ENCODE measurements around the gene KCNJ14. TPM values are rescaled to one million over a fixed set of nuclear protein-coding genes. Genes with fewer than 3 reads are reported as not detected.

The KCNJ14 gene
- total RNA-seq, 2 experiments from 2014 or later = 1.2 TPM

GRCh38 chr19:48475369-48476068 lies 20.1 kb downstream of the KCNJ14 start:
- peaks cover 3% of the 10 kb centered on the region for H3K4me1 Mint-ChIP-seq (ENCODE audit: low read depth)
- CTCF ChIA-PET = interaction anchor here (0.6 to 1.8 kb wide), 2 partner anchors 14 to 161 kb away, joined by 3 to 11 read pairs; no protein-coding TSS in a partner anchor
- no peaks in the 10 kb centered on the region for H3K9me3 Mint-ChIP-seq
- no peak overlapping the region for H3K4me3 Mint-ChIP-seq
- intact Hi-C loops (cut with micrococcal nuclease) = no loop called here
- POLR2A ChIA-PET = no interaction called here
- DNase-seq = no peak
- H3K36me3 Mint-ChIP-seq = peaks cover 17% of the 10 kb centered on the region
- H3K27me3 Mint-ChIP-seq = no peaks in the 10 kb centered on the region
- H3K27ac Mint-ChIP-seq = peak overlapping the region; percentile 46

GRCh38 chr19:48476176-48476575 lies 20.8 kb downstream of the KCNJ14 start:
- POLR2A ChIA-PET = no interaction called here
- DNase-seq = no peak
- Mint-ChIP-seq H3K27me3 (no peaks in the 10 kb centered on the region), H3K9me3 (no peaks in the 10 kb centered on the region), H3K27ac (peak overlapping the region; percentile 46), H3K4me1 (ENCODE audit: low read depth) (peaks cover 7% of the 10 kb centered on the region), H3K36me3 (peaks cover 17% of the 10 kb centered on the region), H3K4me3 (no peak overlapping the region)
- intact Hi-C loops (cut with micrococcal nuclease) = no loop called here
- CTCF ChIA-PET = interaction anchor here (0.6 to 1.8 kb wide), 2 partner anchors 14 to 162 kb away, joined by 3 to 11 read pairs; no protein-coding TSS in a partner anchor

- Mint-ChIP-seq H3K36me3 (peaks cover 9% of the 10 kb centered on the region), H3K27me3 (no peaks in the 10 kb centered on the region), H3K27ac (no peak overlapping the region), H3K4me1 (ENCODE audit: low read depth) (peaks cover 14% of the 10 kb centered on the region), H3K9me3 (no peaks in the 10 kb centered on the region), H3K4me3 (no peak overlapping the region)
- ChIA-PET CTCF (no interaction called here), POLR2A (no interaction called here)
- intact Hi-C loops (cut with micrococcal nuclease) = no loop called here
- DNase-seq = no peak
Observed at GRCh38 chr19:48477067-48477685, 21.8 kb downstream of the KCNJ14 start.

GRCh38 chr19:48477698-48478338 lies 22.4 kb downstream of the KCNJ14 start:
- ChIA-PET POLR2A (no interaction called here), CTCF (no interaction called here)
- no peak overlapping the region for H3K4me3 Mint-ChIP-seq
- intact Hi-C loops (cut with micrococcal nuclease) = no loop called here
- H3K4me1 Mint-ChIP-seq (ENCODE audit: low read depth) = peaks cover 14% of the 10 kb centered on the region
- no peaks in the 10 kb centered on the region for H3K9me3 Mint-ChIP-seq
- H3K27me3 Mint-ChIP-seq = no peaks in the 10 kb centered on the region
- DNase-seq = no peak
- no peak overlapping the region for H3K27ac Mint-ChIP-seq
- H3K36me3 Mint-ChIP-seq = peaks cover 9% of the 10 kb centered on the region

DNA sequence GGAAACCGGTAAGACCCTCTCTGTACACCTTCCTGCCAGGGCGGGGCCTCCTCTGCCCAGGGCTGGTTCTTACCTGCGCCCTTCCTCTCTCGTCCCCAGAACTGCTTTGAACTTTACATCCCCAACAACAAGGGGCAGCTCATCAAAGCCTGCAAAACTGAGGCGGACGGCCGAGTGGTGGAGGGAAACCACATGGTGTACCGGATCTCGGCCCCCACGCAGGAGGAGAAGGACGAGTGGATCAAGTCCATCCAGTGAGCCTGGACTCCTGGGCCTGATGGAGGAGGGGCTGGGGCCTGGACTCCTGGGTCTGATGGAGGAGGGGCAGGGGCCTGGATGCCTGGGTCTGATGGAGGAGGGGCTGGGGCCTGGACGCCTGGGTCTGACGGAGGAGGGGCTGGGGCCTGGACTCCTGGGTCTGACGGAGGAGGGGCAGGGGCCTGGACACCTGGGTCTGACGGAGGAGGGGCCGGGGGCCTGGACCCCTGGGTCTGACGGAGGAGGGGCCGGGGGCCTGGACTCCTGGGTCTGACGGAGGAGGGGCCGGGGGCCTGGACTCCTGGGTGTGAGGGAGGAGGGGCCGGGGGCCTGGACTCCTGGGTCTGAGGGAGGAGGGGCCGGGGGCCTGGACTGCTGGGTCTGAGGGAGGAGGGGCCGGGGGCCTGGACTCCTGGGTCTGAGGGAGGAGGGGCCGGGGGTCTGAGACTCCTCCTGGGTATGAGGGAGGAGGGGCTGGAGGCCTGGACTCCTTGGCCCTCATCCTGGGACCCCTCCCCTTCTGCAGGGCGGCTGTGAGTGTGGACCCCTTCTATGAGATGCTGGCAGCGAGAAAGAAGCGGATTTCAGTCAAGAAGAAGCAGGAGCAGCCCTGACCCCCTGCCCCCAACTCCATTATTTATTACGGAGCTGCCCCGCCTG lies 23.2 kb downstream of the KCNJ14 start:
- Mint-ChIP-seq H3K27ac (no peak overlapping the region), H3K27me3 (no peaks in the 10 kb centered on the region), H3K9me3 (no peaks in the 10 kb centered on the region), H3K36me3 (peaks cover 9% of the 10 kb centered on the region), H3K4me3 (no peak overlapping the region), H3K4me1 (ENCODE audit: low read depth) (peaks cover 14% of the 10 kb centered on the region)
- no peak for DNase-seq
- ChIA-PET POLR2A (no interaction called here), CTCF (interaction anchor here (3.6 kb wide), 1 partner anchor 12 kb away, joined by 30 read pairs; no protein-coding TSS in a partner anchor)
- intact Hi-C loops (cut with micrococcal nuclease) = no loop called here

DNA sequence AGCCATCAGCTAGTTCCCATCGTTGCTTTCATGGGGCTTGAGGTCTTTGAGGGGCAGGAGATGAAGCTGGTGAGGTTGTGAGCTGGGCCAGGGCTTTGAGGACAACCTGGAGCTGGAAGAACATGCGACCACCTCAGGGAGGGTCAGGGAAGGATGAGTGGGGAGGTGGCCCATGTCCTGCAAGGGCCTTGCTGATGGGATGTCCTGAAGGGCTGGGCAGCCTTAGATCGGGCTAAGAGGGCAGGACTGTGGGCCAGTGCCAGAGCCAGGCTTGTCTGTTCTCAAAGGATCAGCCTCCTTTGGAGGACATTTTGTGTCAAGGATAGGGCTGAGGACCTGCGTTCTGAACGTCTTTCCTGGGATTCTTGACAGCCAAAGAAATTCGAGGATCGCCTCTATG lies 24.3 kb downstream of the KCNJ14 start:
- ChIA-PET POLR2A (no interaction called here), CTCF (interaction anchor here (2.0 to 3.6 kb wide), 2 partner anchors 11 to 89 kb away, joined by 10 to 30 read pairs; partner anchors contain the start of gene KDELR1)
- Mint-ChIP-seq H3K36me3 (peaks cover 9% of the 10 kb centered on the region), H3K27me3 (no peaks in the 10 kb centered on the region), H3K9me3 (no peaks in the 10 kb centered on the region), H3K27ac (peak overlapping the region; percentile 3), H3K4me1 (ENCODE audit: low read depth) (peaks cover 14% of the 10 kb centered on the region), H3K4me3 (peak overlapping the region; percentile 11)
- intact Hi-C loops (cut with micrococcal nuclease) = loop anchor here (5.0 kb wide), 1 partner anchor 128 kb away; the partner anchor contains the start of gene SPACA4
- no peak for DNase-seq

DNA sequence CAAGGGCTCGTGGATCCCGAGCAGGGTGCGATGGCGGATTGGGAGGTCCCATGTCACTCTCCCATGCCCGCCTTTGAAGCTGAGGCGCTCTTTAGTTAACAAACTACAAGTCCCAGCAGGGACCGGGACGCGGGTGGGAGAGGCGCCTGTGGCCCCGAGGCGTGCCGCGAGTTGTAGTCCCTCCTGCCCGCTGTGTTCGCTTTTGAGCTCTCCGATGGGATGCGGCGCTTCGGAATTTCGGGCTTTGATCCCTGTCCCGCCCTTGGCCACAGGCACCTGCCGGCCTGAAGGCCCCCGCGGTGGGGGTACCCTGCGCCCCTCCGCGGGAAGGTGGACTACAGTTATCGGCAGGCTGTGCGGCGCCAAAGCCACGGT lies 24.8 kb downstream of the KCNJ14 start:
- intact Hi-C loops (cut with micrococcal nuclease) = loop anchor here (5.0 kb wide), 1 partner anchor 127 kb away; the partner anchor contains the start of gene SPACA4
- ChIA-PET CTCF (interaction anchor here (2.0 to 3.6 kb wide), 2 partner anchors 10 to 89 kb away, joined by 10 to 30 read pairs; partner anchors contain the start of gene KDELR1), POLR2A (no interaction called here)
- peak; percentile 40 for DNase-seq
- Mint-ChIP-seq H3K4me3 (peak overlapping the region; percentile 73), H3K27me3 (no peaks in the 10 kb centered on the region), H3K4me1 (ENCODE audit: low read depth) (peaks cover 14% of the 10 kb centered on the region), H3K27ac (no peak overlapping the region), H3K36me3 (peaks cover 7% of the 10 kb centered on the region), H3K9me3 (no peaks in the 10 kb centered on the region)

DNA sequence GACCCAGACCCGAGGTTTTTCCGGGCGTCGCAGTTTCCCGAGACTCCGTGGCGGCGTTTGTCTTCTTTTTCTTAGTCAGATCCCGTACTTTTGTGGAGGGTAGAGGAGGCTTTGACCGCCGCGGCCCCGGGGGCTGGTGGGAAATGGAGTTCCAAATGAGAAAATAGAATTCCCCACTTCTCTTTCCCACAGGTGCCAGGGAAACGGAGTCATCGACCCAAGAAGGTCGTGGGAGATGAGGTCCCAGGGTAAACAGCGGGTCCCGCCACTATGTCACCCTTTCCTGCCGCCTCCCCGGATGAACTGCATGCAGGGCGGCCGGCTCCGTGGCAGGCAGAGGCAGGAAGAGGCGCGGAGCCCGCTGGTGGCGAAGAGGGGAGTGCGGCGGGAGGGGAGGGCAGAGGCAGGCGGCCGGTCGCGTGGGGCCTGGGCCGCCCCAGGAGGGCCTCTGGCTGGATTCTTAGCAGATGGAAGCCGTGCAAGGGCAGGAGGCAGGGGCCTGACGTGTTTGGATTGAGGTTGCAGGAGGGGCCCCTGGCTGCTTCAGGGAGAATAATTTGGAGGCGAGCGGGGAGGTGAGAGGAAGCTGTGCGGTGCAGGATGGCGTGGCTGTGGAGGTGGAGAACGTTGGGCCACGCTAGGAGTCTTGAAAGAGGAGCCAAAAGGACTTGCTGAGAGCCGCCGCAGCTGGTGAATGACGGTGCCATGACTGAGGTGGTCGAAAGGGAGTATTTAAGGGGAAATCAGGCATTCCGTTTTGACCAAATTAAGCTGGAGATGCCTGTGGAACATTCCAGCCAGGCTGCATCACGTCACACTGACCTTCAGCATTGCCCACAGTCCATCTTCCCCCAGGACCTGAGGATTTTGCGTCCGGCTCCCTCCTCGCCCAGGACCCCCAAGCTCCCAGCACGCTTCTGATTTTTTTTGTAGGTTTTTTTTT lies 25.5 kb downstream of the KCNJ14 start:
- intact Hi-C loops (cut with micrococcal nuclease) = loop anchor here (1.0 to 5.0 kb wide), 2 partner anchors 103 to 126 kb away; partner anchors contain the start of gene SPACA4
- peak; percentile 69 for DNase-seq
- no peaks in the 10 kb centered on the region for H3K9me3 Mint-ChIP-seq
- H3K27ac Mint-ChIP-seq = peak overlapping the region; percentile 70
- H3K27me3 Mint-ChIP-seq = no peaks in the 10 kb centered on the region
- POLR2A ChIA-PET = interaction anchor here (0.9 to 1.1 kb wide), 2 partner anchors 11 to 12 kb away, joined by 3 read pairs; no protein-coding TSS in a partner anchor
- CTCF ChIA-PET = interaction anchor here (0.7 to 3.6 kb wide), 4 partner anchors 10 to 128 kb away, joined by 3 to 30 read pairs (median 6); partner anchors contain the start of gene KDELR1
- peaks cover 4% of the 10 kb centered on the region for H3K36me3 Mint-ChIP-seq
- H3K4me3 Mint-ChIP-seq = peak overlapping the region; percentile 73
- H3K4me1 Mint-ChIP-seq (ENCODE audit: low read depth) = peaks cover 14% of the 10 kb centered on the region

GRCh38 chr19:48481846-48482639 lies 26.7 kb downstream of the KCNJ14 start:
- Mint-ChIP-seq H3K4me1 (ENCODE audit: low read depth) (peaks cover 14% of the 10 kb centered on the region), H3K4me3 (no peak overlapping the region), H3K27ac (no peak overlapping the region), H3K36me3 (peaks cover 4% of the 10 kb centered on the region), H3K27me3 (no peaks in the 10 kb centered on the region), H3K9me3 (no peaks in the 10 kb centered on the region)
- no peak for DNase-seq
- CTCF ChIA-PET = interaction anchor here (3.6 kb wide), 1 partner anchor 8 kb away, joined by 30 read pairs; no protein-coding TSS in a partner anchor
- intact Hi-C loops (cut with micrococcal nuclease) = loop anchor here (1.0 to 5.0 kb wide), 2 partner anchors 102 to 125 kb away; partner anchors contain the start of gene SPACA4
- POLR2A ChIA-PET = interaction anchor here (0.9 to 1.1 kb wide), 2 partner anchors 11 to 12 kb away, joined by 3 read pairs; no protein-coding TSS in a partner anchor

DNA sequence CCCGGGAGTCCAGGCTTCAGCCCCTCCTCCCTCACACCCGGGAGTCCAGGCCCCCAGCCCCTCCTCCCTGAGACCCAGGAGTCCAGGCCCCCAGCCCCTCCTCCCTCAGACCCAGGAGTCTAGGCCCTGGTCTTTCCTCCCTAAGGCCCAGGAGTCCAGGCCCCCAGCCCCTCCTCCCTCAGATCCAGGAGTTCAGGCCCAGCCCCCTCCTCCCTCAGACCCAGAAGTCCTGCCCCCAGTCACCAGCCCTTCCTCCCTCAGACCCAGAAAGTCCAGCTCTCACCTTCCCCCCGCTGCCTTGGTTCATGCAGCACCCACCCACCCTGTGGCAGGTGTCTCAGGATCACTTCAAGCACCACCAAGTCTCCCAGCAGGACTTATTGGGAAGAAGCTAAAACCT lies 27.9 kb downstream of the KCNJ14 start:
- intact Hi-C loops (cut with micrococcal nuclease) = loop anchor here (5.0 kb wide), 1 partner anchor 124 kb away; the partner anchor contains the start of gene SPACA4
- no peaks in the 10 kb centered on the region for H3K27me3 Mint-ChIP-seq
- no peak overlapping the region for H3K27ac Mint-ChIP-seq
- peaks cover 4% of the 10 kb centered on the region for H3K36me3 Mint-ChIP-seq
- H3K4me1 Mint-ChIP-seq (ENCODE audit: low read depth) = peaks cover 14% of the 10 kb centered on the region
- ChIA-PET CTCF (no interaction called here), POLR2A (no interaction called here)
- no peak for DNase-seq
- no peaks in the 10 kb centered on the region for H3K9me3 Mint-ChIP-seq
- no peak overlapping the region for H3K4me3 Mint-ChIP-seq

Data from activated CD4-positive, alpha-beta memory T cell treated with anti-CD3 and anti-CD28 coated beads for 36 hours (primary cell).